HepG2 (cell line): ENCODE measurements around the gene MARS1. TPM values are rescaled to one million over a fixed set of nuclear protein-coding genes. Genes with fewer than 3 reads are reported as not detected.

Source experiments
- ATAC-seq: fragments of 200-7000 bp; cut with Tn5 transposase; 3 replicates; pipeline ENCODE4 v1.9.1; 2020; ENCODE audit warnings: mild to moderate bottlenecking, moderate library complexity
- BruUV-seq: library from RNA; stranded (reverse); fragments of 400-500 nt; replicated peaks from 2 replicates; lab custom pipeline; 2021; lab: Mats Ljungman, UMichigan
- CTCF ChIA-PET: fragments of 300-600 bp; formaldehyde crosslinking; extraction: SDS; loops from one replicate; lab custom pipeline; 2021; ENCODE audit warnings: low total read pairs, inconsistent platforms, low intra/inter-chr PET ratio; lab: Yijun Ruan, JAX
- POLR2A ChIA-PET: fragments of 350-600 bp; sonication (Branson Sonifier 250); formaldehyde crosslinking; loops from one replicate; lab custom pipeline; 2020; ENCODE audit warnings: antibody characterized with exemption, inconsistent platforms; lab: Yijun Ruan, JAX
- DNase-seq: peaks from one replicate; pipeline ENCODE4 v3.0.0-alpha.2; 2015; ENCODE audit warnings: low spot score
- FAIRE-seq: peaks from 3 replicates; lab custom pipeline; 2011; peaks lifted over from hg19 to GRCh38; lab: Jason Lieb, UNC
- H2AFZ ChIP-seq: one replicate; pipeline ENCODE4 v1.6.1; 2011; ENCODE audit warnings: low read length, inconsistent platforms
- H3K27ac ChIP-seq: fragments of 300-600 bp; 3 replicates; pipeline ENCODE4 v1.8.0; 2011; ENCODE audit warnings: mixed run types, mild to moderate bottlenecking, mixed read lengths, low read length, inconsistent platforms; ENCODE audit not compliant: insufficient read depth; ENCODE audit errors: extremely low read length
- H3K27me3 ChIP-seq, 2 experiments: fragments of 200-600 bp in 1 of 2; 2 replicates in 1 of 2; 3 replicates in 1 of 2; pipeline versions ENCODE4 v1.6.0 to v1.8.0; 2011; ENCODE audit warnings: low read length in 2 of 2, mild to moderate bottlenecking in 2 of 2, moderate library complexity in 2 of 2, inconsistent platforms in 1 of 2; ENCODE audit not compliant: insufficient read depth in 2 of 2, control insufficient read depth in 1 of 2
- H3K36me3 ChIP-seq, 2 experiments: fragments of 200-600 bp in 1 of 2; replicated peaks in 1 of 2; 2 replicates in 1 of 2; 3 replicates in 1 of 2; pipeline versions ENCODE4 v1.5.1 to v1.8.0; 2011; ENCODE audit warnings: low read length in 2 of 2, inconsistent platforms in 1 of 2; ENCODE audit not compliant: insufficient read depth in 2 of 2, control insufficient read depth in 1 of 2
- H3K4me1 ChIP-seq: 2 replicates; pipeline ENCODE4 v1.5.1; 2012; ENCODE audit warnings: low read length, inconsistent platforms; ENCODE audit not compliant: insufficient read depth
- H3K4me2 ChIP-seq: 2 replicates; pipeline ENCODE4 v1.6.0; 2011; ENCODE audit warnings: low read depth, low read length, inconsistent platforms
- H3K4me3 ChIP-seq, 3 experiments: fragments of 200-600 bp in 1 of 3; sonication (generic), shearing (Covaris generic) in 1 of 3; replicated peaks in 1 of 3; 2 replicates each; pipeline ENCODE4 v1.5.1; 2011 to 2016; ENCODE audit warnings: low read length in 3 of 3, inconsistent platforms in 2 of 3, low read depth in 2 of 3, mild to moderate bottlenecking in 2 of 3, control low read depth in 1 of 3, mixed read lengths in 1 of 3; ENCODE audit not compliant: insufficient read depth in 1 of 3
- H3K79me2 ChIP-seq: one replicate; pipeline ENCODE4 v1.6.1; 2011; ENCODE audit warnings: low read length, inconsistent platforms; ENCODE audit not compliant: insufficient read depth
- H3K9ac ChIP-seq: 2 replicates; pipeline ENCODE4 v1.6.0; 2011; ENCODE audit warnings: mild to moderate bottlenecking, low read depth, low read length, inconsistent platforms; ENCODE audit not compliant: insufficient read depth
- H3K9me3 ChIP-seq: 2 replicates; pipeline ENCODE4 v1.5.1; 2012; ENCODE audit warnings: mild to moderate bottlenecking, low read length
- H4K20me1 ChIP-seq: 2 replicates; pipeline ENCODE4 v1.6.0; 2011; ENCODE audit warnings: inconsistent platforms, mild to moderate bottlenecking, low read length, moderate library complexity; ENCODE audit not compliant: insufficient read depth
- ATAD3A ChIP-seq: sonication (generic); formaldehyde crosslinking; IDR thresholded peaks from 2 replicates; pipeline ENCODE4 v1.4.0; 2020; ENCODE audit warnings: missing genetic modification reagents
- BCL6 ChIP-seq: IDR thresholded peaks from 2 replicates; pipeline ENCODE4 v1.6.1; 2016; ENCODE audit warnings: missing genetic modification reagents, missing compliant biosample characterization
- RBM22 ChIP-seq: fragments of 200-400 bp; formaldehyde crosslinking; optimal IDR thresholded peaks from 2 replicates; pipeline ENCODE3; 2017; ENCODE audit warnings: mild to moderate bottlenecking, low read length, moderate library complexity
- TFDP2 ChIP-seq: sonication (generic); formaldehyde crosslinking; IDR thresholded peaks from 2 replicates; pipeline ENCODE4 v1.4.0; 2020; ENCODE audit warnings: missing genetic modification reagents
- U2AF2 ChIP-seq: fragments of 200-400 bp; formaldehyde crosslinking; IDR thresholded peaks from 2 replicates; pipeline ENCODE4 v1.6.1; 2017; ENCODE audit warnings: low read depth, mild to moderate bottlenecking, low read length
- ZNF451 ChIP-seq: sonication (generic); formaldehyde crosslinking; IDR thresholded peaks from 2 replicates; pipeline ENCODE4 v1.5.0; 2020; ENCODE audit warnings: mild to moderate bottlenecking, missing genetic modification reagents
- ZNF501 ChIP-seq: sonication (generic); formaldehyde crosslinking; IDR thresholded peaks from 2 replicates; pipeline ENCODE4 v1.5.1; 2020; ENCODE audit warnings: mild to moderate bottlenecking, moderate library complexity, missing genetic modification reagents
- ZNF607 ChIP-seq: sonication (generic); formaldehyde crosslinking; IDR thresholded peaks from 2 replicates; pipeline ENCODE4 v1.5.1; 2020; ENCODE audit warnings: missing genetic modification reagents, mild to moderate bottlenecking, borderline replicate concordance
- WGBS: methylation state at CpG from one replicate; pipeline ENCODE4 v1.1.6; 2017; ENCODE audit warnings: low lambda C conversion rate; 5-methylcytosine and 5-hydroxymethylcytosine counted together
- in situ Hi-C: cut with HindIII; loops from 2 replicates; pipeline ENCODE4 v1.10.0; 2017; ENCODE audit warnings: low pct_unique_long_range_greater_than_20kb; ENCODE audit not compliant: extremely low pct_ligation_motif_present
- intact Hi-C: fragments of 100-400 bp; cut with micrococcal nuclease; formaldehyde crosslinking; loops from one replicate; pipeline ENCODE4 v1.10.0; 2022; ENCODE audit not compliant: unreplicated experiment
- polyA plus RNA-seq, 8 experiments: library from polyadenylated mRNA; depleted of rRNA in 3 of 8; stranded (reverse) in 7 of 8; unstranded in 1 of 8; fragments of >200 nt; fragmentation: Illumina TruSeq in 4 of 8; extraction: Trizol in 4 of 8; gene quantifications; 2 replicates each; pipeline versions ENCODE4 v1.2.1 to v1.2.3, GENCODE V29; 2011 to 2016; ENCODE audit warnings: low read depth in 4 of 8, missing spikeins in 1 of 8, mixed read lengths in 1 of 8; ENCODE audit not compliant: insufficient read depth in 1 of 8
- total RNA-seq, 5 experiments: library from RNA; depleted of rRNA; stranded (reverse); fragments of >200 nt; fragmentation: Illumina TruSeq; extraction: Trizol; gene quantifications; 2 replicates each; pipeline ENCODE4 v1.2.3, GENCODE V29; 2016; ENCODE audit warnings: low read depth in 1 of 5
- TF ChIP-seq, protein P1 (sequence below): sonication (generic); formaldehyde crosslinking; IDR thresholded peaks from 2 replicates; pipeline ENCODE4 v1.4.0; 2020; ENCODE audit warnings: missing genetic modification reagents
- TF ChIP-seq, protein P2 (sequence below): IDR thresholded peaks from 2 replicates; pipeline ENCODE4 v1.6.1; 2016; ENCODE audit warnings: control low read depth

The MARS1 gene
- total and polyA plus RNA-seq, 2 of the 13 experiments (the other 11 are each of a cell fraction or from before 2014, with no cell fraction given): 115 to 181 TPM

DNA sequence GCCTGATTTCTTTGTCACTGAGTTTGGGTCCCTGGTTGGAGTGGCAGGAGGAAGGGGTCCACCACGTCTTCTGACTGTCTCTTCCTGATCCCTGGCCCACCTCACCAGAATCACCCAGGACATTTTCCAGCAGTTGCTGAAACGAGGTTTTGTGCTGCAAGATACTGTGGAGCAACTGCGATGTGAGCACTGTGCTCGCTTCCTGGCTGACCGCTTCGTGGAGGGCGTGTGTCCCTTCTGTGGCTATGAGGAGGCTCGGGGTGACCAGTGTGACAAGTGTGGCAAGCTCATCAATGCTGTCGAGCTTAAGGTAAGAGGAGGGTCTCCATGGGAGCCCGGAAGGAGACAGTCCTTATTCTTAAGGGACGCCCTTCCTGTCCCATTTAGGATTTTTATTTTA lies 12.3 kb downstream of the MARS1 start:
- no peaks in the 10 kb centered on the region for H3K9me3 ChIP-seq
- H4K20me1 ChIP-seq: no peaks in the 10 kb centered on the region
- H3K4me2 ChIP-seq: no peak overlapping the region
- peaks cover 23 to 61% of the 10 kb centered on the region in 2 experiments; a peak in 4 of 5 replicates for H3K36me3 ChIP-seq
- ATAC-seq (no peak), FAIRE-seq (no peak), DNase-seq (no peak)
- H3K4me3 ChIP-seq: no peak overlapping the region
- TF ChIP-seq TFDP2 (no peak), BCL6 (CRISPR knock-in tag) (no peak), ZNF501 (CRISPR knock-in tag) (no peak), RBM22 (no peak), ZNF607 (CRISPR knock-in tag) (no peak), U2AF2 (no peak), ATAD3A (CRISPR knock-in tag) (no peak), ZNF451 (no peak)
- TF ChIP-seq, protein P1, sequence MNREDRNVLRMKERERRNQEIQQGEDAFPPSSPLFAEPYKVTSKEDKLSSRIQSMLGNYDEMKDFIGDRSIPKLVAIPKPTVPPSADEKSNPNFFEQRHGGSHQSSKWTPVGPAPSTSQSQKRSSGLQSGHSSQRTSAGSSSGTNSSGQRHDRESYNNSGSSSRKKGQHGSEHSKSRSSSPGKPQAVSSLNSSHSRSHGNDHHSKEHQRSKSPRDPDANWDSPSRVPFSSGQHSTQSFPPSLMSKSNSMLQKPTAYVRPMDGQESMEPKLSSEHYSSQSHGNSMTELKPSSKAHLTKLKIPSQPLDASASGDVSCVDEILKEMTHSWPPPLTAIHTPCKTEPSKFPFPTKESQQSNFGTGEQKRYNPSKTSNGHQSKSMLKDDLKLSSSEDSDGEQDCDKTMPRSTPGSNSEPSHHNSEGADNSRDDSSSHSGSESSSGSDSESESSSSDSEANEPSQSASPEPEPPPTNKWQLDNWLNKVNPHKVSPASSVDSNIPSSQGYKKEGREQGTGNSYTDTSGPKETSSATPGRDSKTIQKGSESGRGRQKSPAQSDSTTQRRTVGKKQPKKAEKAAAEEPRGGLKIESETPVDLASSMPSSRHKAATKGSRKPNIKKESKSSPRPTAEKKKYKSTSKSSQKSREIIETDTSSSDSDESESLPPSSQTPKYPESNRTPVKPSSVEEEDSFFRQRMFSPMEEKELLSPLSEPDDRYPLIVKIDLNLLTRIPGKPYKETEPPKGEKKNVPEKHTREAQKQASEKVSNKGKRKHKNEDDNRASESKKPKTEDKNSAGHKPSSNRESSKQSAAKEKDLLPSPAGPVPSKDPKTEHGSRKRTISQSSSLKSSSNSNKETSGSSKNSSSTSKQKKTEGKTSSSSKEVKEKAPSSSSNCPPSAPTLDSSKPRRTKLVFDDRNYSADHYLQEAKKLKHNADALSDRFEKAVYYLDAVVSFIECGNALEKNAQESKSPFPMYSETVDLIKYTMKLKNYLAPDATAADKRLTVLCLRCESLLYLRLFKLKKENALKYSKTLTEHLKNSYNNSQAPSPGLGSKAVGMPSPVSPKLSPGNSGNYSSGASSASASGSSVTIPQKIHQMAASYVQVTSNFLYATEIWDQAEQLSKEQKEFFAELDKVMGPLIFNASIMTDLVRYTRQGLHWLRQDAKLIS (CRISPR knock-in tag): no peak
- TF ChIP-seq, protein P2, sequence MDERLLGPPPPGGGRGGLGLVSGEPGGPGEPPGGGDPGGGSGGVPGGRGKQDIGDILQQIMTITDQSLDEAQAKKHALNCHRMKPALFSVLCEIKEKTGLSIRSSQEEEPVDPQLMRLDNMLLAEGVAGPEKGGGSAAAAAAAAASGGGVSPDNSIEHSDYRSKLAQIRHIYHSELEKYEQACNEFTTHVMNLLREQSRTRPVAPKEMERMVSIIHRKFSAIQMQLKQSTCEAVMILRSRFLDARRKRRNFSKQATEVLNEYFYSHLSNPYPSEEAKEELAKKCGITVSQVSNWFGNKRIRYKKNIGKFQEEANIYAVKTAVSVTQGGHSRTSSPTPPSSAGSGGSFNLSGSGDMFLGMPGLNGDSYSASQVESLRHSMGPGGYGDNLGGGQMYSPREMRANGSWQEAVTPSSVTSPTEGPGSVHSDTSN (CRISPR knock-in tag): no peak
- H3K27me3 ChIP-seq: no peaks in the 10 kb centered on the region
- CTCF ChIA-PET: no interaction called here
- peaks cover 10% of the 10 kb centered on the region for H3K4me1 ChIP-seq
- no peak overlapping the region for H2AFZ ChIP-seq
- POLR2A ChIA-PET: interaction anchor here (1.2 to 9.0 kb wide), 2 partner anchors 10 to 18 kb away, joined by 3 to 90 read pairs; partner anchors contain the start of gene DDIT3
- H3K9ac ChIP-seq: no peak overlapping the region
- intact Hi-C loops (no loop called here), in situ Hi-C loops (no loop called here)
- WGBS: 99% methylated on average over 10 of the region's 11 CpGs
- no peaks in the 10 kb centered on the region for H3K79me2 ChIP-seq
- no peak overlapping the region for H3K27ac ChIP-seq
- BruUV-seq: no TSS peak
